ENCODE results near the gene GRPEL2.

GRPEL2 gene

DNA sequence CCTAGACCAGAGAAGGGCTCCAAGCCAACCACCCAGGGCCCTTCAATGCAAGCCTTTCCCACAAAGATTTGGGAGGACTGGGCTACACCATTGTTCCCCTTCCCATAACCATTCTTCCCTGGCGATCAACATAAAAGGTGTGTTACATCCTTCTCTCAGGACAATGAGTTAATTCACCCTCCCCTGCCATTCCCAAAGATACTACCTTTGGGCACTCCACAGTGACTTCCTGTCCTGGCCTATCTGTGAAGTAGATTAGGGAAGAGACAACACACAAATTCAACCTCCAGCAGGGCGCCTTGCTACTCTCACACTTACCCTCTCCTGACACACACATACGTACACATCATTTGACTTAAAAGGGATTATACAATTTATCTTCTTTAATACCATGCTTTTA, 57.0 kb downstream of the GRPEL2 start:
- no peak for DNase-seq

All from SHP77 (cell line).